KBM-7 (cell line): ENCODE results near the gene TUBGCP6.

ENCODE experiments used
- DNase-seq: peaks from one replicate; pipeline ENCODE4 v3.0.0-alpha.2; 2015
- in situ Hi-C: fragments of 300-500 bp; cut with MboI; formaldehyde crosslinking; loops from 2 replicates; pipeline ENCODE4 v1.14.3; 2020; ENCODE audit warnings: low sequenced_read_pairs, low pct_unique_long_range_greater_than_20kb, mixed read lengths

The TUBGCP6 gene

DNA sequence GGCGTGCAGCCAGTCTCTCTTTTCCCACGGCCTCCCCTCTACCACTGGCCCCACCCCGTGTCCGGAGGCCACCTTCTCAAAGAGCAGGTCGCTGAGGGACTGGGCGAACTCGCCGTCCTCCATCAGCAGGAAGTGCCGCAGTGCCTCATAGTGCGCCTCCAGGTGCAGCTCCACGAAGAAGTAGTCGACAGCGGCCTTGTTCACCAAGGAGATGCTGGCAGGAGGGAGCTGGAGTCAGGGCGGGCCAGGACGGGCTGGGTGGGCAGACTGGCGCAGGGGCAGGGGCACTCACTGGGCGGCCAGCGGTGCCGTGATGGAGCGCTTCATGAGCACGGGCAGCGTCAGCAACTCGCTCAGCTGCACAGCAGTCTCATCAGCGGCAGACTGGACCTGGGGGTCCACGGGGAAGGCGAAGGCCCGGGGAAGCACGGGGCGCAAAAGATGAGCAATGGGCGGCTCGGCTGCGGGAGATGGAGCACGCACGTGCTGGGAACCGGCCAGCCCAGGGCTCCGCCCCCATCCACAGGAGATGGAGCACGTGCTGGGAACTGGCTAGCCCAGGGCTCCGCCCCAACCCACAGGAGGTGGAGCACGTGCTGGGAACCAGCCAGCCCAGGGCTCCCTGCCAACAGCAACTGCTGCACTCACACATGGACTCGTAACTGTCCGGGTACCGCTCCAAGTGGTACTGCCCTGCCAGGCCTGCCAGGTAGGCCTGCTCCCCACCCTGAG lies 25.7 kb downstream of the TUBGCP6 start:
- in situ Hi-C loops: no loop called here

DNA sequence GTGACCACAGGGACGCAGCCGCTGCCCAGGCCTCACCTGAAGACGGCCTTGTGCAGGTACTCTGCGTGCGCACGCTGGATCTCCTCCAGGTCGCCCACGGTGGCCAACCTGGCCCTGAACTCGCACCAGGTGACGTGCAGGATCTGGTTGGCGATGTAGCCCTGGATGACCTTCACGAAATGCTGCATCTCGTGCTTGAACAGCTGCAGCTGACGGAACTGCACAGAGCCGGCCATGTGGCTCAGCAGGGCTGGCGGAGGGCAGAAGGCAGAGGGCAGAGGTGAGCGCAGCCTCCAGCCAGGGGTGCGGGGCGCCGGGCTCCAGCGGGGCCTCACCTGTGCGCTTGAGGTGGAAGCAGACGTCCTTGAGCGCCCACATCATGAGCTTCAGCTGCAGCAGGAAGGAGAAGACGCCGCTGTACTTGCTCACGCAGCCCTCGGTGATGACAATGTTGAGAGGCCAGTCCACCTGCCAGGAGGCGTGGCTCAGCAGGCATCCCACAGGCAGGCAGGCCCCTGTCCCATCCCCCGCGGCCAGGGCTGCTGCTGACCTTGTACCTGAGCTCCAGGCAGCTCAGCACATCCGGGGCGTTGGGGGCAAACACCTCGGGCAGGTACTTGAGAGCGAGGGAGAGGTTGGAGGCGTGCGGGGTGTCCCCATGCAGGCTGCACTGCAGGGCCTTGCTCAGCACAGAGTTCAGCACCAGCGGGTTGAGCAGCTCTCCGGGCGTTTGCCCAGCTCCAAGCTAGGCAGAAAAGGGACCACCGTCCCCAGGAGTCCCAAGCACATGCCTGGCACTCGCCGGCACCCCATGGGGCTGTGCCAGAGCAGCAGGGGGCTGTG lies 26.4 kb downstream of the TUBGCP6 start:
- in situ Hi-C loops: no loop called here
- no peak for DNase-seq

More for the DNA sequence above, 25.7 kb downstream of the TUBGCP6 start:
- DNase-seq: peak; percentile 49

DNA sequence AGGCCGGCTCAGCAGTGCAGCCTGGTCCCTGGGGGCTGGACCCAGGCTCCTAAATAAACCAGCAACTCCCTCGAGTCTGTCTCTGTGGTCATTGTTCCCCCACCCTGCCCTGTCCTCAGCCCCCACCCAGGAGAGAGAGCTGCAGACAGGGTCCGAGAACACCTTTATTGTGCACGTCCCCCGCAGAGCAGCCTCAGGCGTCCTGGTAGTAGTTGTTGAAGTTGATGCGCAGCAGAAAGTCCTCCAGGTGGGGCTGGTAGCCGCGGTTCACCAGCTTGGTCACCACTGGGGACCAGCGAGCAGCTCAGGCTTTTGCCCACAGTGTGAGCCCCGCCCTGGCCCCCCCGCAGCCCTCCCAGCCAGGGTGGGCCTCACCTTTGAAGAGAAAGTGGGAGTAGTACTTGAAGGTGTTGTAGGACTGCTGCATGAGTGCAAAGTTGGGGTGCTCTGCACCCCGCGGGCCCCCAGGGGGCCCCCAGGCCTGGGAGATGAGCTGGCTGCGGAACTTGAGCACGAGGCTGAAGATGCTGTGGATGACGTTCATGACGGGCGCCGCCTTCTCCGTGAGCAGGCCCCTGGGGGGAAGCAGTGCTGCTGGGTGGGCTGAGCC lies 27.2 kb downstream of the TUBGCP6 start:
- DNase-seq: no peak
- in situ Hi-C loops: no loop called here

DNA sequence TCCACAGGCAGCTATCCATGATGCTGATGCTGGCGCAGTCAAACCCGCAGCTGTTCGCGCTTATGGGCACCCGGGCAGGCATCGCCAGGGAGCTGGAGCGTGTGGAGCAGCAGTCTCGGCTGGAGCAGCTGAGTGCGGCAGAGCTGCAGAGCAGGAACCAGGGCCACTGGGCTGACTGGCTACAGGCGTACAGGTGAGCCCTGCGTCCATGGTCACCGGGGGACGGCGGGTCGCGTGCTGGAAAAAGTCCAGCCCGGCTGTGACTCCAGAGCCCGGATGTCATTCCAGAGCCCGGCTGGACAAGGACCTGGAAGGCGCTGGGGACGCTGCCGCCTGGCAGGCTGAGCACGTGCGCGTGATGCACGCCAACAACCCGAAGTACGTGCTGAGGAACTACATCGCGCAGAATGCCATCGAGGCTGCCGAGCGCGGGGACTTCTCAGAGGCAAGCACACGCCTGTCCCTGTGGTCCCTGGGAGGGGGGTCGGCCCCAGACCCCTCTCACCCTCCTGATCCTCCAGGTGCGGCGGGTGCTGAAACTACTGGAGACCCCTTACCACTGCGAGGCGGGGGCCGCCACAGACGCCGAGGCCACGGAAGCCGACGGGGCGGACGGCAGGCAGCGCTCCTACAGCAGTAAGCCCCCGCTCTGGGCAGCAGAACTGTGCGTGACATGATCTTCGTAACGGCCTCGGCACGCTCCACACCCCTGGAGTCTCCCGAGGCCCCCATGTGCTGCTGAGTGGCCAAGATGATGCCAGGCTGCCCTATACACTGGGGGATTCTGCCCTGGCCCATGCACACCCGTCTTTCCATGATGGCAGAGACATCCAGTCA lies 27.9 kb downstream of the TUBGCP6 start:
- no peak for DNase-seq
- in situ Hi-C loops: no loop called here

DNA sequence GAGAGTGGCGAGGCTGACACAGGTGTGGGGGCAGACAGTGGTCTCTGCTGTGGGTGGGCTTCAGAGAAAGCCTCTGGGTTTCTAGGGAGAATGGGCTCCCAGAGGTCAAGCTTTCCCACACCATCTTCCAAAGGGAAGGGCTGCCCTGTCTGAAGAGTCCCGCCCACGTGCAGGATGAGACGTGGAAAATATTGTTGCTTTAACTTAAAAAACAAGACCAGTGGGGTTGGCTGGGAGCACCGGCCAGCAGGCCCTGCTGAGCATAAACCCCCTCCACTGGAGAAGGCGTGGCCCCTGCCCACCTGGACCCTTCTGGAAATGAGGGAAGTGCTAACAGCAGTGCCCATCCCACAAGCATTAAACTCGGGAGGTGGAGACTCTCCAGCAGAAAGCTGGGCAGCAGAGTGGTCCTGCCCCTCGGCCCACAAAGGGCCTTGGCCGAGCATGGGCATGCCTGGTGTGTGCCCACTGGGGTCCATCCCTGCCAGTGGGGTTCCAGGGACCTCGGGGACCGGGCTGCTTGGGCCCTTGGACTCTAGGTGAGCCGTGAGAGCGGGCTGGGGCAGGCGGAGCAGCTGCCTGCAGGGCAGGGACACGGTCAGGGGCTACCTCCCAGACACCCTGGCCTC lies 28.7 kb downstream of the TUBGCP6 start:
- in situ Hi-C loops: no loop called here

DNA sequence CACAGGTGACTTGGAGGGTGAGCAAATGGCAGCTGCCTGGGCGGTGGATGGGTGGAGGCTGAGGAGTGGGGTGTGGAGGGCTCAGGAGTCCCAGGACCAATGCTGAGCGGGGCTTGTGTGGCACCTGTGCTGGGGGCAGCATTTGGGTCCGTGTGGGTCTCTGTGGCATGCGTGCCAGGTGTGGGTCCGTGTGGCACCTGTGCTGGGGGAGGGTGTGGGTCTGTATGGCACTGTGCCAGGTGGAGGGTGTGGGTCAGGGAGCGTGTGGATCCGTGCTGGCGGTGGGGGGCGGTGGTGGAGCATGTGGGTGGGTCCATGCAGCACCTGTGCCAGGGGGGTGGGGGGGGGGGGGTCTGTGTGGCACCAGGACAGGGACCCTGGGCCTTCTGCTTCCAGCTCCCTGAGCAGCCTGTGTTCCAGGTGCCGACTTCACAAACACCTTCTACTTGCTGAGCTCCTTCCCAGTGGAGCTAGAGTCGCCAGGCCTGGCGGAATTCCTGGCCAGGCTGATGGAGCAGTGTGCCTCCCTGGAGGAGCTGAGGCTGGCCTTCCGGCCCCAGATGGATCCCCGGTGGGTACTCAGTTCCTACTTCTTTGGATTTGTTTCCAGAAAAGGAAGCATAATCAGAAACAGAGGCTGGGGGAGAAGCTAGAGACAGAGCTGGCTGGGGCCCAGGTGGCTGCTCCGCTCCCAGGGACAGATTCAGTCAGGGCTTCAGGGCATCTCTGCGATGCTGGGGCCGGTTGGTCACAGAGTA lies 29.3 kb downstream of the TUBGCP6 start:
- no peak for DNase-seq
- in situ Hi-C loops: no loop called here

More for the DNA sequence above, 28.7 kb downstream of the TUBGCP6 start:
- DNase-seq: no peak

DNA sequence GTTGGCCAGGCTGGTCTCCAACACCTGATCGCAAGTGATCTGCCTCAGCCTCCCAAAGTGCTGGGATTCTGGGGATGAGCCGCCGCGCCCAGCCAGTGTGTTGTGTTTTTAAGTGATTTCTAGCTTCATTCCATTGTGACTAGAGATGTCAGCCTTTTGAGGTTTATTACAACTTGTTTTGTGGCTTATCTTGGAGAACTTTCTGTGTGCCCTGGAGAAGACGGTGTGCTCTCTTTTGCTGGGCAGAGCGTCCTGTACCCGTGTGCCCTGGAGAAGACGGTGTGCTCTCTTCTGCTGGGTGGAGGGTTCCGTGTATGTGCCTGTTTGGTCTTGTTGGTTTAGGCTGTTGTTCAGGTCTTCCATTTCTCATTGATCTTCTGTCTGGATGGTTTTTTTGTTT lies 31.6 kb downstream of the TUBGCP6 start:
- in situ Hi-C loops: no loop called here
- no peak for DNase-seq

DNA sequence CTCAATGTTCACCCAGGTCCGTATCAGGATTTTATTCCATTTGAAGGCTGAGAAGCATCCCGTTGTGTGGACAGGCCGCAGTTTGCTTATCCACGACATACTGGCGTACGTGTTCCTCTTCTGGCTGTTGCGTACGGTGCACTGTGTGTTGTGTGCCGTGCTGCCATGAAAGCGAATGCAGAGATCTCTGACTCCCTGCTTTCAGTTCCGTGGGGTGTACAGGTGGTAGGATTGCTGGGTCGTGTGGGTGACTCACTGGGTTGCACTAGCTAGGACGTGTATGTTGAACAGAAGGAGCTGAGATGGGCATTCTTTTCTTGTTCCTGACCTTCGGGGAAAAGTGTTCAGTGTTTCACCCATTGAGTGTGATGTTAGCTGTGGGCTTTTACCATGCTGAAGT lies 33.7 kb downstream of the TUBGCP6 start:
- in situ Hi-C loops: no loop called here
- DNase-seq: no peak

DNA sequence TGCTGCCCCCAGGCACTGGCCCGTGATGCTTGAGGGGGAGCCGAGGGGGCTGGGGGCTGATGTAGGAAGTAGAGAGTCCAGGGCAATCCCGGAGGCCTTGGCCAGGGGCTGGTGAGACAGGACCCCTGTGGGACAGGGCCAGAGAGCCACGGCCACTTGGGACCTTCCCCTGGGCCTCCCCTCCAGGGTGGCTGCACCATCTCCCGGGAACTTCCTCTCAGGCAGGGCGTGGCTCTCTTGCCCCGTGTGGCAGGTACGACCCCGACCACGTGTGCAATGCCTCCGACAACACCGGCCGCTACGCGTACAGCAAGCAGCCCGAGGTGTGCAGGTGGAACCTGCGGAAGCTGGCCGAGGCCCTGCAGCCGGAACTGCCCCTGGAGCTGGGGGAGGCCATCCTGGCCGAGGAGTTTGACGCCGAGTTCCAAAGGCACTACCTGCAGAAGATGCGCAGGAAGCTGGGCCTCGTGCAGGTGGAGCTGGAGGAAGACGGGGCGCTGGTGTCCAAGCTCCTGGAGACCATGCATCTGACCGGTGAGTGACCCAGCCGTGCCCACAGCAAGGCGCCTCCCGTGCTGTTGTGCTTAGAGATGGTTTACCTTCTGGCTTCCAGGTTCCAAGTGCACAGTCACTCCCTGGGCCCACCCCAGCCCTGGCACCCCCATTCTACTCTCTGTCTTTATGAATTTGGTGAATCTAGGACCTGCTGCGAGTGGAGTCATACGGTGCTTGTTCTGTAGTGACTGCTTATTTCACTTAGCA lies 34.3 kb downstream of the TUBGCP6 start:
- in situ Hi-C loops: no loop called here
- DNase-seq: no peak

DNA sequence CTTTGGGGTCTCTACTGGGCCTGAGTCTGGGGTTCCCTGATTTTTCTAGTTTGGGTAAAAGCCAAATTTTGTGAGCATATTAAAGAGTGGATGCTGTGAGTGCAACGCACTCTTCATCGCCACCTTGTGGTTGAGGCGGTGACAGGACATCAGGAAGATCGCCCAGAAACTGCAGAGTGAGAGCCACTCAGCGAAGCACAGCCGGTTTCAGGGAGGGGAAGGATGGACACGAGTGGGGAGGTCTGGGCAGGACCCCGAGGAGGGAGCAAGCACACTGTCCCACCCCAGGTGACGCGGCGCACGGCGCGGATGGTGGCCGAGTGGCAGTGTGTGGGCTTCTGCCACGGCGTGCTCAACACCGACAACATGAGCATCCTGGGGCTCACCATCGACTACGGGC lies 34.9 kb downstream of the TUBGCP6 start:
- in situ Hi-C loops: loop anchor here (10.0 kb wide), 2 partner anchors 55 to 275 kb away; no protein-coding TSS in a partner anchor

DNA sequence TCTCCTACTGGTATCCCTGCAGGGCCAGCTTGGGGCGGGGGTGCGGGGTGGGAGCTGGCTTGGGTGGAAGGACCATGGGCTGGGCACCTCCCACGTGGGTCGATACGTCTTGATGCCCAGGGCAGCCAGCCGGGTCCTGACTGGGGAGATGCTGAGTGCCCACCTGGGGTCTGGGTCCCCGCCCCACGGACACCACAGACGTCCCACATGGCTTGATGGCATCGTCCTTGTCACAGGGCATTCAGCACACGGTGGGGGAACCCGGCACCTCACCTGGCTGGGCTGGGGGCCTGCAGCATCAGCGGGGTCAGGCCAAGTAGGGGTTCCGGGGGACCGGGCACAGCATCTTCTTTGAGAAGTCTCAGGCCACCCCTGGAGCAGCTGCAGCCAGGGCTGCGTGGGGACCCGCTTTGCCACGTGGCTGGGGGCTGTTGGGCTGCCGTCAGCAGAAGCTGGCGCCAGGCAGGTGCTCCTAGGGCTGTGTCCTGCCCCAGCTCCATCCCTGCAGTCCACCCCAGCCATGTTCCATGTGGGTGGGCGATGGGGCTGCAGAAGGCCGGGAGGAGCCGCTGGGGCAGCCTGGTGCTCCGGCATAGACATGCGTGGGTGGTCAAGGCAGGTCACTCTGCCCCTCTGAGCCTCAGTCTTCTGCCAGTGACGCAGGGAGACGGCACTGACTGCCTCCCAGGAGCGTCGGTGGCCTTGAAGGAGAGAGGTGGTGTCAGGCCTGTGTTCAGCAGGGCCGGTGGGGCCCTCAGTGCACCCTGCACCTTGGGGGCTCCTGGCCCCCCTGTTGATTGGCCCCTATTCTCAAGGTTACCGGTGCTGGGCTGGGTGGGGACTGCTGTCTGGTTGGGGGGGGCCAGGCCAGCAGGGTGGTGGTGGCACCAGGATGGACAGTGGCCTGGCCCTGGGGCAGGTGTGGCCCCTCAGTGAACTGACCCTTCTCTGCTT lies 35.6 kb downstream of the TUBGCP6 start:
- no peak for DNase-seq
- in situ Hi-C loops: loop anchor here (10.0 kb wide), 2 partner anchors 54 to 274 kb away; no protein-coding TSS in a partner anchor

More for the DNA sequence above, 34.9 kb downstream of the TUBGCP6 start:
- DNase-seq: peak; percentile 69

DNA sequence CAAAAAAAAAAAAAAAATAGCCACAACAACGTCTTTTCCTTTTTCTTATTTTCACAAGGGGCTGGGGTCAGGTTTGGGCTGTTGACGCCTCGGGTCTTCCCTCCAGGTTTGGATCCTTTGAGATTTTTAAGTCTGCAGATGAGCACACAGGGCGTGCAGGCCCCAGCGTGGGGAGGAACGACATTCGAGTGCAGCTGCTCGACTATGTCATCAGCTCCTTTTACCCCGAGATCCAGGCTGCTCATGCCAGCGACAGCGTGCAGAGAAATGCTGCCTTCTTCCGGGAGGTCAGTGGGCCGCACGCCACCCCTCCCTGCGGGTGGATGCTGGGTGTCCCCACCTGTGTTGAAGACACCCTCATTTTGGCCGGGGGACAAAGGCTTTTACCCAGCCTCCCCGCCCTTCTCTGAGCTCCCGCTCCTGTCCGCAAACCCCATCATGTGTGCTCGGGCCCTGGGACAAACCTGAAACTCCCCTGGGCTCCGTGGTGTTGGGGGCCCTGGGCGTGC lies 36.3 kb downstream of the TUBGCP6 start:
- in situ Hi-C loops: loop anchor here (10.0 kb wide), 2 partner anchors 54 to 274 kb away; no protein-coding TSS in a partner anchor
- DNase-seq: no peak

DNA sequence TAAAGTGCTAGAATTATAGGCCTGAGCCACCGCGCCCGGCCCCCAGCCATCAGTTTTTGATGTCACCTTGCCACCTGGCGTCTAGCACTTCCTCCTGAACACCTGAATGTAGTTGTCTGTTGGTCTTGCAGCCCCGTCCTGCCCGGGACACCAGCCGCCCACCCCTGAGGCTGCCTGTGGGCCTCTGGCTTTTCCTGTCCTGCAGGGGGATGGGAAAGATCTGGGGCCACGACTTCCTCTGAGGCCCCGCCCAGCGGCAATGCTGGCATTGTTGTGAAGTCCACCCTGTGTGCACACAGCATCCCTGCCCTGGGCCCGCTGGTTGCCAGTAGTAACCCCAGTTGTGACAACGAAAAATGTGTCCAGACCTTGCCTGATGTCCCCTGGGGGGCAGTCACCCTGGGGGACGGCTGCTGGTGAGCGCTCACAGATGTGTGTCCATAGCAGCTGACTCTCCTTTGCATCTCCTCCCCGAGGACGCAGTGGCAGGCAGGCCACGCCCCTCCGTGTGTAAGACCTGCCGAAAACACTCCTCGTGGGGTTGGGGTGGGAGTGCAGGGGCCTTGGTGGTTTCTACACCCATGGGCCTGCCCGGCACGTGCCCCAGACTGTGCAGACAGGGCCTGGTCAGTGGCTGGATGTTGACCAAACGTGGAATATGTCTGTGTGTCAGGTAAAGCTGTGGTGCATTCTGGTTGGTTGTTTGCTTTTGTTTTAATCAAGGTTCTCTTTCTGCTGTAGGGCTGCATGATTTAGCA lies 37.3 kb downstream of the TUBGCP6 start:
- DNase-seq: no peak
- in situ Hi-C loops: loop anchor here (10.0 kb wide), 2 partner anchors 53 to 273 kb away; no protein-coding TSS in a partner anchor

DNA sequence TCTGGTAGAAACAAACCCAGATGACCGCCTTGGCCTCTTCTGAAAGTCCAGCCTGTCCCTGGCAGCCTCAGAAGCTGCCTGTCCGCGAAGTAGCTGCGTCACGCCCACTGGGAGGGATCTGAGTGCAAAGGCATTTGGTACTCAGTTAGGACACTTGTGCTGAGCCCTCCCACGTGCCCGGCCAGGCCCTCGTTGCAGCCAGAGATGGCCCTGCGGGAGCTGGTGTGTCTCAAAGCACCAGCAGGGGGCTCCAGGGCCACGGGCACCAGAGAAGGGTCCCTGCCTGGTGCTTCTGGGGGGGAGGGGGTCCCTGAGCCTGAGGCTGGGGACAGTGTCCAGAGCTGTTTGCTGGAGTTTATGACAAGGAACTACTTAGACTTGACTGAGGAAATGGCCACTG lies 38.2 kb downstream of the TUBGCP6 start:
- in situ Hi-C loops: loop anchor here (10.0 kb wide), 2 partner anchors 52 to 272 kb away; no protein-coding TSS in a partner anchor
- DNase-seq: peak; percentile 52
